HG03571 (cell line): ENCODE results near the gene BAMBI.
"Not testable (repeated sequence)": the region's sequence is repeated elsewhere in the genome, so short reads cannot be mapped to it uniquely, and the experiment has no call there.

Experiments used
- ATAC-seq: cut with Tn5 transposase; IDR thresholded peaks from one replicate; pipeline ENCODE4 v1.9.1; 2021; ENCODE audit not compliant: unreplicated experiment

The BAMBI gene

GRCh38 chr10:28676968-28677887 is at the start of gene BAMBI:
Gene BAMBI (plus strand): TSS chr10:28677521. CDS start chr10:28677898, 377 bp downstream.
- peak; percentile 99 for ATAC-seq

- no peak for ATAC-seq
Measured at GRCh38 chr10:28628184-28628893, 49.0 kb upstream of the BAMBI start.

GRCh38 chr10:28631896-28632583 is 45.3 kb upstream of the BAMBI start:
- no peak for ATAC-seq

GRCh38 chr10:28632584-28632945 is 44.8 kb upstream of the BAMBI start:
- no peak for ATAC-seq

GRCh38 chr10:28633750-28634149 is 43.6 kb upstream of the BAMBI start:
- ATAC-seq, result no peak

- no peak for ATAC-seq
Measured at GRCh38 chr10:28637346-28637745, 40.0 kb upstream of the BAMBI start.

GRCh38 chr10:28638392-28638791 is 38.9 kb upstream of the BAMBI start:
- no peak for ATAC-seq

GRCh38 chr10:28640551-28640950 is 36.8 kb upstream of the BAMBI start:
- ATAC-seq, result no peak

- no peak for ATAC-seq
Measured at GRCh38 chr10:28644647-28645046, 32.7 kb upstream of the BAMBI start.

- no peak for ATAC-seq
Measured at GRCh38 chr10:28652106-28652505, 25.2 kb upstream of the BAMBI start.

- ATAC-seq, result no peak
Measured at GRCh38 chr10:28652703-28653102, 24.6 kb upstream of the BAMBI start.

GRCh38 chr10:28658824-28659223 is 18.5 kb upstream of the BAMBI start:
- not testable (repeated sequence) for ATAC-seq

- ATAC-seq, result no peak
Measured at GRCh38 chr10:28661035-28661434, 16.3 kb upstream of the BAMBI start.

- ATAC-seq, result peak; percentile 89
Measured at GRCh38 chr10:28663576-28664368, 13.5 kb upstream of the BAMBI start.

- no peak for ATAC-seq
Measured at GRCh38 chr10:28664369-28664740, 13.0 kb upstream of the BAMBI start.

GRCh38 chr10:28666751-28667467 is 10.4 kb upstream of the BAMBI start:
- ATAC-seq, result no peak

- no peak for ATAC-seq
Measured at GRCh38 chr10:28668363-28669226, 8.7 kb upstream of the BAMBI start.

- no peak for ATAC-seq
Measured at GRCh38 chr10:28669227-28670173, 7.8 kb upstream of the BAMBI start.
